Activated CD4-positive, alpha-beta T cell treated with anti-CD3 and anti-CD28 coated beads for 48 hours (primary cell): ENCODE results near the gene CDK5RAP2.
"Not testable (repeated sequence)": the region's sequence is repeated elsewhere in the genome, so short reads cannot be mapped to it uniquely, and the experiment has no call there.

Source experiments
- DNase-seq: peaks from one replicate; pipeline ENCODE4 v3.0.0-alpha.2; 2020

The CDK5RAP2 gene

GRCh38 chr9:120510816-120511215 lies 69.2 kb downstream of the CDK5RAP2 start:
- no peak for DNase-seq

DNA sequence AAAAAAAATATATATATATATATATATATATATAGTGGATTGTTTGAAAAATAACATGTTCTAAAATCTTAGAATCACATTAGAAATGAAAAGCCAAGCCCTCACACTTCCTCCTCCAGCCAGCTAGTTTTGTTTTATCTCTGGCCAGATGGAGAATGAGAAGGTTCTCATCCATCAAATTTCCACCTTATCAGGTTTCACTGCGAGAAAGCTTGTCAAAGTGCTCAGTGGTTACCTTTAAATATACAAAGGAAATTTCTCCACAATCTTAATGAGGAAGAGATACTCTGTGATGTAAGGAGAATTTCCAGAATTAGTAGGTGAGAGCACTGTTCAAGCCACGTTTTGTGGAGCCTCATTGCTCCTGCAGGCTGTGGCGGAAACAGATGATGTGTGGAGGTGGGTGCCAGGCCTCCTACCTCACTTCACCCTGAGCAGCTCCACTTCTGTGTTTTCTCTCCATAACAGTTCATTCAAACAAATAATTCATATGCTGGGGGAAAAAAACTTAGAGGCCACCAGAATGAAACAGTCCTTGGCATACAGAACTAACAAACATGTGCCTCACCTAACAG lies 71.9 kb downstream of the CDK5RAP2 start:
- no peak for DNase-seq

- no peak for DNase-seq
Observed at GRCh38 chr9:120505186-120505585, 74.8 kb downstream of the CDK5RAP2 start.

GRCh38 chr9:120500733-120501132 lies 79.2 kb downstream of the CDK5RAP2 start:
- DNase-seq: no peak

- DNase-seq: not testable (repeated sequence)
Observed at GRCh38 chr9:120497865-120498264, 82.1 kb downstream of the CDK5RAP2 start.

DNA sequence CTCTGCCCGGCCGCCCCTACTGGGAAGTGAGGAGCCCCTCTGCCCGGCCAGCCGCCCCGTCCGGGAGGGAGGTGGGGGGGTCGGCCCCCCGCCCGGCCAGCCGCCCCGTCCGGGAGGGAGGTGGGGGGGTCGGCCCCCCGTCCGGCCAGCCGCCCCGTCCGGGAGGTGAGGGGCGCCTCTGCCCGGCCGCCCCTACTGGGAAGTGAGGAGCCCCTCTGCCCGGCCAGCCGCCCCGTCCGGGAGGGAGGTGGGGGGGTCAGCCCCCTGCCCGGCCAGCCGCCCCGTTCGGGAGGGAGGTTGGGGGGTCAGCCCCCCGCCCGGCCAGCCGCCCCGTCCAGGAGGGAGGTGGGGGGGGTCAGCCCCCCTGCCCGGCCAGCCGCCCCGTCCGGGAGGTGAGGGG lies 83.5 kb downstream of the CDK5RAP2 start:
- not testable (repeated sequence) for DNase-seq

DNA sequence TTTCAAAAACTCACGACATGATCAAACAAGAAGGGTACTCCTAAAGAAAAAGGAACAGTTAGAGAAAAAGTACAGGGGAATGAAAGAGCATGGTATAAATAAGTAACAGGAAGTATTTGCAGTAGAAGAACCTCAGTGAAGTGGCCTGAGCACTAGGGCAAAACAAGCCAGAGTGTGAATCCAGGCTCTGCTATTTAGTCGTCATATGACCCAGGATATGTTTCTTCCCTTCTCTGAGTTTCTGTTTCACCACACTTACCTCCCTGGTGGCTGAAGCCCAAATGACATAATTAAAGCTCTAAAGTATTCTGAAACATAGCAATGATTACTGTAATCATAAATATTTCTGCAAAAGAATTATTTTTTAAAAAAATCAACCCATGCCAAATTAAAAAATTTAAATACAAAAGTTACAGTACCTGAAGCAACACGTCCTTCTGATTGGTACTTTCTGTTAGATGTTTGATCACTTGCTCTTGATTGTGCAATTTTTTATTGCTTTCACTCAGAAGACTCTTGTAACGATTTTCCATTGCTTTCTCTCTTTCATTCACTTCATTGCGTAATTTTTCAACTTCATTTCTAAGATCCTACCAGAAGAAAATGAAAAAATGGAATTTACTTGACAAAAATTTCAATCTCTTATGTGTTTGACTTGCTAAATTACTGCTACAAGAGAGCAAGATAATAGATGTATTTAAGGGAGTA lies 88.9 kb downstream of the CDK5RAP2 start:
- no peak for DNase-seq

- DNase-seq: no peak
Observed at GRCh38 chr9:120486835-120487234, 93.1 kb downstream of the CDK5RAP2 start.

- no peak for DNase-seq
Observed at GRCh38 chr9:120486347-120486746, 93.6 kb downstream of the CDK5RAP2 start.

DNA sequence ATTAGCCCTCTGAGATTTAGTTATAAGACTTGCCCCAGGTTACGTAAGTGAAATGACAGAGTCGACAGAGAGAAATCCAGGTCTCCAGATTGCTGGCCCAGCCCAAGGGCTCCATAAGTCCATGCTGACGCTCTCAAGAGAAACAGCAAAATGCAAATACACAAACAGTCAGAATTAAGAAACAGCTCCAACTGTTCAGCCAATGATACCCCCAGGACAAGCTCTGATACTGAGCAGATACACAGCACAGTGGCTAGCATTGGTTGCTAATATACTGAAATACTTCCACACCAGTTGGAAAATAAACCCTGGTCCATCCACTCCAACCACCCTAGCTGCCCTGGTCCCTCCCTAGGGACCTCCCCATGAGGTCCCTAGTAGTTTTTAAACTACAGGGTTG lies 94.2 kb downstream of the CDK5RAP2 start:
- DNase-seq: no peak

DNA sequence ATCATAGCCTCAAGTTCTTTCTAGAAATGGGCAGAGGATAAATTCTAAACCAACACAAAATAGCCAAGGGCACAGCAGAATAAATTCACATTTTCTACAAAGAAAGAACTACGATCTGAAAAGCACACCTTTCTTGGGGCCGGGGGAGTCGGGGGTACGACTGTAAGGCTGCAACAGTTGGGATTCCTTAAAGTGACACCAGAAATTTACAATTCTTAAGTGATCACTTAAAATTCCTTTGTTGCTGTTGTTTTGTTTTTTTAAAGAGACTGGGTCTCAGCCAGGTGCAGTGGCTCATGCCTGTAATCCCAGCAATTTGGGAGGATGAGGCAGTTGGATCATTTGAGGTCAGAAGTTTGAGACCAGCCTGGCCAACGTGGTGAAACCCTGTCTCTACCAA lies 95.8 kb downstream of the CDK5RAP2 start:
- no peak for DNase-seq

GRCh38 chr9:120482424-120483186 lies 97.4 kb downstream of the CDK5RAP2 start:
- no peak for DNase-seq

- no peak for DNase-seq
Observed at GRCh38 chr9:120481846-120482245, 98.1 kb downstream of the CDK5RAP2 start.

DNA sequence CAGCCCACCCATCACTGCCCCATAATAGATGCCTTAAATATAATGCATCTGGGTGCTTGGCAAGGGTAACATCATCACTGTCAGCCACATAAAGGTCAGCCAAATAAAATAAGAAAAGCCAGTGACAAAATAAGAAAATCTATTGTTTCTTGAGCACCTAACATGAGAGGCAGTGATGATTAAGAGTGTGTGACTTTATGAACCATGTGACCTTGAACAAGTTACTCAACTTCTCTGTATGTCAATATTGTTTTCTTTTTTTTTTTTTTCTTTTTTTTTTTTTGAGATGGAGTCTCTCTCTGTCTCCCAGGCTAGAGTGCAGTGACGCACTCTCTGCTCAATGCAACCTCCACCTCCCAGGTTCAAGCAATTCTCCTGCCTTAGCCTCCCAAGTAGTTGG lies 98.7 kb downstream of the CDK5RAP2 start:
- no peak for DNase-seq

DNA sequence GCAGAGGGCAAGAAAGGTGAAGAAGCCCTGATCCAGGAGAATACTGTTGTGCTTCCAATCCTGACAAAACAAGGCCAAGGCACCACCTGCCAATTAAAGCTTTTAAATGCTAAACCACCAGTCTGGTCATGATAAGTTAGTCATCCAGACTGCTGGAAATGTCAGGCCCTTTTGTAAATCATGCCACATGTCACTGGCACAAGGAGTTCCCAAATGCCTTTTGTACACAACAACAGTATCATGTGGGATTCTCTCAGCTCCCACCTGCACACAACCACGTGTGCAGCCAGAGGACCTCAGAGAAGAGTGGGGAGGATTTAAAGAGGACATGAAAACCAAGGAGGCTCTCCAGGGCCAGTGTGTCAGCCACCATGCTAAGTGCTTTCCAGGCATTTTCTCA lies 99.3 kb downstream of the CDK5RAP2 start:
- DNase-seq: no peak

DNA sequence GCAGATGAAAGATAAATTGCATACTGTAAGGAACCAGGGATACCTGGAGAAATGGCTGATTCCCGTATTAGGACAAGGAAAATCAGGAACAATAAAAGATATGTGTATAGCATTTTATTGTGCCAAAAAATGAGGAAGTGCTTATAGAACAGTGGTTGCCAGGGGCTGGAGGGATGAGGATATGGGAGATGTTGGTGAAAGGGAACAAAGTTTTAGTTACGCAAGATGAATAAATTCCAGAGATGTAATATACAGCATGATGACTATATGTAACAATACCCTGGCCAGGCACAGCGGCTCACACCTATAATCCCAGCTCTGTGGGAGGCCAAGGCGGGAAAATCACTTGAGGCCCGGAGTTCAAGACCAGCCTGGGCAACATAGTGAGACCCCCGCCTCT lies 101.8 kb downstream of the CDK5RAP2 start:
- DNase-seq: no peak

- DNase-seq: peak; percentile 41
Observed at GRCh38 chr9:120477534-120478001, 102.4 kb downstream of the CDK5RAP2 start.

GRCh38 chr9:120475341-120475740 lies 104.6 kb downstream of the CDK5RAP2 start:
- no peak for DNase-seq

DNA sequence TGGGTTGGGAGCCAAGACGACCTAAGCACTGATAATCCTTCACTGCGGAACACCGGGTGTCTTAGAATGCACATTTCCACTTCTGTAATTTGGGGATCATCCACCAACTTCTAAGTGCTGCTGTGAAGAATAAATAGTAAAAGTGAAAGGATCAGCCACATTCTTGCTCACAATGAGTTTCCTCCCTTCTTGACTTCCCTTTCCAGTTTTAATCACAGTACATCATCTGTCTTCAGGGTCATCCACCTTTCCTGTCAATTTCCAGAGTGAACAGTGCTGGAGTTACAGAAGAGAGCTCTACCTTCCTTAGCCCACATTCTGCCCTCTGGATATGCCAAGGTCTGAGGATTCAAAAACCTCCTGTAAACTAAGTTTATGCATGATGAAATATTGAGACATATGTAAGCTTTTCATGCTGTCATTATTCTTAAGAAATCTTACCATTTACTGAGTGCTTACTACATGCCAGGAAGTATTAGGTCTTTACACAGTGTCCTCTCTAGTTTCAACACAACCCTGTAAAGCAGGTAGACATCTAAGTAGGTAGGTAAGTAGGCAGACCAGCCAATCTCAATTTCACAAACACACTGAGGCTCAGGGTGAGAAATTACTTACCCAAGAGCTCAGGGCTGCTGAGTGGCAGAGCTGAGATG lies 105.2 kb downstream of the CDK5RAP2 start:
- no peak for DNase-seq

- no peak for DNase-seq
Observed at GRCh38 chr9:120473608-120474007, 106.4 kb downstream of the CDK5RAP2 start.

DNA sequence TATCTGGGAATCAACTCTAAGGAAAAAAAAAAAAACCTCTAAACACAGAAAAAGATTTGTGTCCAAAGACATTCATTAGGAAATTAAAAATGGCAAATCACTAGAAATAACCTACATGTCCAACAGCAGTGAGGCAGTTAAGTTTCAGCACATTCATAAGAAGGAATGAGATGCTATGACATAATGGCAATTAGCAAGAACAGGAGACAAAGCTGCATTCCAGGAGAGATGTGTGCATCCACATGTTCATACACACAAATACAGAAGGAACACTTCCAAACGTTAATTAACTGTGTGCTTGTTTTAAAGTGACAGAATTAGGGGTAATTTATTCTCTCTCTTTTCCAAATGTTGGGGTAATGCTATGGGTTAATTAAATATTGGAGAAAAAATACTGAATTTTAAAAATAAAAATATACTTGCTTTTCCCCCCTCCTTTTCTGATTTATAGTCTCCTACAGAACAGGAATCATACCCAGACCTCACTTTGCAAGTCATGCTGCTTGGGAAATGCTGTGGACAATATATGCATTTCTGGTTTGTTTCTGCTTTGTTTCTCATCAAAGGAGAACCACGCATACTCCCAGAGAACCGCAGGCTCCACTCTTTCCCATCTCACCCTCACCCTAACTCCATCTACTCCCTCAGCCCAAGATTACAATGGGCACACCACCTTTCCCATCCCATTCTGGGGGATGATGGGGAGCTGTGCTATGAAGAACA lies 114.1 kb downstream of the CDK5RAP2 start:
- no peak for DNase-seq

DNA sequence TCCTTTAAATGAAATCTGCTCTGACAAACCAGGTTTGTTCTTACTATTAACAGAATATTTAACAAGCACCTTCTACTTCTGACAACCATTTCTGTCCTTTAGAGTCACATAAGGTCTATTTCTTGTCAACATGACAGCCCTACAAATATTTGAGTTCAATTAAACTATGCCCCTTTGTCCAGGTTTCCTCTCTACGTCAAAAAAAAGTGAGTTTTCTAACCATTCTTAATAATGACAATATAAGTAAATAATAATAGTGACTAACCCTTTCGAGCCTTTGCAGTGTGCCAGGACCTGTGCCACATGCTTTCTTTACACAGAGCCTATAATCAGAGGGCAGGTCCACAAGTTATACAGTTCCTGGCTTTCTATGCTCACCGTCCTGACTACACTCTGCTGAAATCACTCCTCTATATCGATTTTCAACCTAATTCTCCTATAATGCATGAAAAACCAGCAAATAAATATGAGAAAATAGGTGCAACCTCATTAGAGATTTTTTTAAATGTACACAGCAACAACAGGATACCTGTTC lies 115.0 kb downstream of the CDK5RAP2 start:
- no peak for DNase-seq
